Stimulated activated CD8-positive, alpha-beta memory T cell treated with anti-CD3 and anti-CD28 coated beads, Interleukin-7, amount 100 ng/mL, for 48 hours (primary cell): ENCODE data around the gene ZNF609.

Experiments
- DNase-seq, 2 donors: peaks; one replicate each; pipeline ENCODE4 v3.0.0-alpha.2; 2020; ENCODE audit warnings: low read depth in 1 of 2; ENCODE audit errors: extremely low read depth in 1 of 2

The ZNF609 gene

DNA sequence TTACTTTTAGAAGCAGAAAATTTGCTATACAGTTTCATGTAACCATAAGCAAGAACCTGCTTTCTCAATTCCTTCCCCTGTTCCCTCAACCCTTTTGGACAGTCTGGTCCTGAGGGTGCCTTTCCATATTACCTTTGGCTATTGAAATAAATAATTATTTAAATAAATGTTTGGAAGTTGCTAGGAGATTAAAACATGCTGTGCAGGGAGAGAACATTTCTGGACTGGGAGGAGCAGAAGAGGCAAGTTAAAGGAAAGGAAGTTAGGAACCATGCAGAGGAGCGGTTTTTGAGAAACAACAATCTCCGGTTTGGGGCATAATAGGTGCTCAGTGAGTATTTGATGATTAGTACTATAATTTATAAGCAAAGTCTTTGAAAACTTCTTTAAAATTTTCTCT is 41.8 kb downstream of the ZNF609 start:
- no peak for DNase-seq

DNA sequence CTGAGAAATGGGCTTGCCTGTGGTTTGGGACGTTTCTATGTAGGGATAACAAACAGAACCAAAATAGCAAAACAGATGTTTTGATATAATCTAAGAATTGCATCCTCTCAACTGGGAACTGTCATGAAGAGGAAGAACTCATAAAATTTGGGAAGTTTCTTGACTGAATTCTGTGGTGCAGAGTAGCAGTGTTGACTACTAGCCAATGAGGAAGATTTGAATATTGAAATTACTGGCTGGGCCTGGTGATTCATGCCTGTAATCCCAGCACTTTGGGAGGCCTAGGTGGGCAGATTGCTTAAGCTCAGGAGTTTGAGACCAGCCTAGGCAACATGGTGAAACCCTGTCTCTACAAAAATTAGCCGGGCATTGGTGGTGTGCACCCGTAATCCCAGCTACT is 42.2 kb downstream of the ZNF609 start:
- DNase-seq: no peak

DNA sequence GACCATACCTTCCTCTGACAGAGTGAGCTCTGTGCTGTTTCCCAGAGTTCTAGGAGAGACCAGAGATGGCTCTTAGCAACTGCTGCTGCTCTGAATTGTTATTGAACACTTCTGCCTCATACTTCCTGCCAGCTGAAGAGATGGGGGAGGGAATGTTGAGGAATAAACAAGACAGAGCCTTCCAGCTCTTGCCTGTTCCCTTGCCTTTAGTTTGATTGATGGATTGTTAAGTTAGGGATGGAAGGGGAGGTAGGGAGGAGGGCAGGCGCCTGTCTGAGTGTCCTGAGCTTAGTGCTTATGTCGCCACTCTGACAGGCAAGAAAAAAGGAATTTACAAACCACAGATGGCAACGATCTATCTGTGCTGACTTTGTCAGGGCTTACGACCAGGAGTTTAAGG is 42.8 kb downstream of the ZNF609 start:
- no peak for DNase-seq

DNA sequence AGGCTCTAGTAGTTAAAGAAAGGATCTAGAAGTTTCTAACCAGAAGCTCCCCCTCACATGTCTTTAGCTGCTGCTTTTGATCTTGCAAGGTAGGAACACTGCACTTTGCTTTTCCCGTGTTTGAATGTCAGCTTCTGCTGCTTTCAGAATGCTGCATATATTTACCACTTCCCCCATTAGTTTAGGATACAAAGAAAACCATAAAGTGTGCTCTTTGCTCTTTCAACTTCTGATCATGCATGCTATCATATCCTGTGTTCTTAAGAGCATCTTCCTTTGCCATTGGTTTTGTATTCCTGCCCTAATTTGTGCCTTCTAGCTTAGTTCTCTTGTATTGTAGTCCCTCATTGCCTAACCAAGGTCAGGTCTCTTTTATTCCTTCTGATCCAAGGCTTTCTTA is 43.3 kb downstream of the ZNF609 start:
- DNase-seq: no peak

DNA sequence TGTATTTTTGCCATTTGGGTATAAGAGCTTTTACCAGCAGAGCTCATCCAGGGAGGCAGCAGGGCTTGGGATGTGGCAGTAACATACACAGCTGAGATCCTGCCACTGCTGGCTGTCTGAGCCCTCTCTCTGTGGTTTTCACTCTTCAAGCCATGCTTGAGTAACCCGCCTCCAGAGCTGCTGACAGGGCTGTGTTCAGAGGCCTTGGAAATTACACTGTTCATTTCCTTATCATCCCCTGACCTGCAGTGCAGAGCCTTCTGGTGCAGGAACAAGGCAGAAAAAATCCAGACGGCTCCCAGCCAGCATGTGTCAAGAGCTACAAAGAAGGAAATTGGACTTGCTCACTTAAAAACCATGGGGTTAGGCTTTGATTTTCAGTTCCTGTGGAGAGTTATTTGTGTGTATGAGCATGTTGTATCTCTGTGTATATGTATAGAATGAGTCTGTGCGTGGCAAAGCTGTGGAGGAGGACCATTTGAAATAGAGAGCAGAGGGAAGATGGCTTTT is 47.0 kb downstream of the ZNF609 start:
- peak; percentile 3 to 44 for DNase-seq

DNA sequence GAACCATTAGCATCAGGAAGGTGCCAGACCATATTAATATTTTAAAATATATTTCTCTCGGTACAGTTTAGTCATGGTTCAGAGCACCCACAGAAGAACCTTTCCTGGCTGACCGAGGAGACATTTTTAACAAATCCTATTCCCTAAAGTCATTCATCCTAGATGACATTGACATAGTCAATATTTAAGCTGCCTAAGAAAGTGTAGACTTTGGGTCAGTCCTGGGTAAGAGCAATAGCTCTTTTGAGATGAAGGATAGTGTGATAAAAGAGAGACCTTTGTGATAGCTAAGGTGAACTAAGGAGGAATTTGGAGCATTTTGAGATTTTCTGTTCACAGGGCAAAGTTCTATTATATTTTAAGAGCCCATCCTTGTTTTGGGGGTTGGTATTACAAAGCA is 47.5 kb downstream of the ZNF609 start:
- no peak for DNase-seq

DNA sequence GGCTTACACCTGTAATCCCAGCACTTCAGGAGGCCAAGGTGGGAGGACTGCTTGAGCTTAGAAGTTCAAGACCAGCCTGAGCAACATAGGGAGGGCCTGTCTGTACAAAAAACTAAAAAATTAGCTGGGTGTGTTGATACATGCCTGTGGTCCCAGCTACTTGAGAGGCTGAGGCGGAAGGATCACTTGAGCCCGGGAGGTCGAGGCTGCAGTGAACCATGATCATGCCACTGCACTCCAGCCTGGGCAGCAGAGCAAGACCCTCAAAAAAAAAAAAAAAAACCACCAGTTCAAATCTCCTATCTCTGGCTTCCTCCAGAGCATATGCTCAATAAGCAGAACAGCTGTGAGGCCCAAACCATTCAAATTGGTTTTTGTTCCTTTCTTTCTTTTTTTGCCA is 53.4 kb downstream of the ZNF609 start:
- DNase-seq: no peak

DNA sequence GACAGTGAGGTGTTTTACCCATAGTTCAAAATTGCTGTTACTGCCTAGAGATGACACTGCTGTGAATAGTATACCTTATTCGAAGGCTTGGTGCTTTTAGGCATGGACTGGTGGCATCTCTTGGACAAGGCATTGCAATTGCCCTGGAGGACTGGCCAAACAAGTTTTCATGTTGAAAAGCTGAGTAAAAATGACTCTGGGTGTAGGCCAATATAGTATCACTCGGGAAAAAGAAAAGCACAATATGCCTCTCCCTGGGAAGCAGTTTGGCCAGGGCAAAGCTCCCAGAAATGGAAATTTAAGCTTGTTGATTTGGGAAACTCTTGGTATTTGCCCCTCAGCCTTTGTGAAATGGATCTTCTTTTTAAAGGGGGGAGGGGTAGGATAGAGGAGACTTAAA is 54.8 kb downstream of the ZNF609 start:
- DNase-seq: no peak

DNA sequence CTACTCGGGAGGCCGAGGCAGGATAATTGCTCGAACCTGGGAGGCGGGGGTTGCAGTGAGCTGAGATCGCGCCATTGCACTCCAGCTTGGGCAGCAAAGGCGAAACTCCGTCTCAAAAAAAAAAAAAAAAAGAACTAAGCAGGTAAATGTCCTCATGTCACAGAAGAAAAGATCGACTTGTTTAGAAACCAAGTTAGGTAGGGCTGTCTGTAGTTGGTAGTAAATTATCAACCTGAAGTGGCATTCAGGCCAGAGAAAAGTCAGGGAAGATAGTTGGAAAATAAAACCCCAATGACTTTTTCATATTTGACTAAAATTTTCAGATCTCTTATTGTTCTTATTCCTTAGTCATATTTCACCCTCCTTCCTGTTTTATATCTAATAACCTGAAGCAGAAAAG is 55.4 kb downstream of the ZNF609 start:
- DNase-seq: no peak

DNA sequence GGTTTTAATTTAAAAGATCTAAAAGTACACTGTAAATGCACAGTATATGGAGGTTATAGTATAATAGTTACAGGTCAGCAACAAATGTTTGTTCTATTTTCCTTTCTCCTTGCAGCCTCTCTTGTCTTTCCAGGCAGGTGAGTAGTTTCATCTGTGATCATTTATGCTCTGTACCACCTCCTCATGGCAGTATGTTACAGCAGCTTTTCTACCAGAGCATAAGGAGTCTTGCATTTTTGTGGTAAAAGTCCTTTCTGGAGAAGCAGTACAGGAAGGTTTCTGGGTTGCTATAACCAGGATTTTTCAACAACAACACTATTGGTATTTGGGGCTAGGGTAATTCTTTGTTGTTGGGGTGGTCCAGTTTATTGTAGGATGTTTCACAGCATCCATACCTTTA is 59.5 kb downstream of the ZNF609 start:
- no peak for DNase-seq

DNA sequence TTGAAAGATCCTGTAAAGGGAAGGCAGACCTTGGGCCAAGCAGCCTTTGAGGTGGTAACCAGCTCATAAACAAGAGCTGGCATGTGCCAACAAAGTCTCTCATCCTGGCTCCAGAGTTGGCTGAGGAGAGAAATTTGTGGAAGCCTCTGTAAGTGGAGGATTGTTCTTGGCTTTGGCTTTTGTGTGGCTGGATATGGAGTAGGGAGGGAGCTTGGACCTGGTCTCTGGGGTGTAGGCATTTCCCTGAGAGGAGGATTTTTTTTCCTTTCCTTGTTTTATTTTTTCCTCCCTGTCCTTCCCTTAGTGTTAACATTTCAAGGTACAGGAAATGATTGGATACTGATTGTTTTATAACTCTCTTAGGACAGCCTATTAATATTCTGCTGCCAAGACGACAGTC is 60.8 kb downstream of the ZNF609 start:
- no peak for DNase-seq

DNA sequence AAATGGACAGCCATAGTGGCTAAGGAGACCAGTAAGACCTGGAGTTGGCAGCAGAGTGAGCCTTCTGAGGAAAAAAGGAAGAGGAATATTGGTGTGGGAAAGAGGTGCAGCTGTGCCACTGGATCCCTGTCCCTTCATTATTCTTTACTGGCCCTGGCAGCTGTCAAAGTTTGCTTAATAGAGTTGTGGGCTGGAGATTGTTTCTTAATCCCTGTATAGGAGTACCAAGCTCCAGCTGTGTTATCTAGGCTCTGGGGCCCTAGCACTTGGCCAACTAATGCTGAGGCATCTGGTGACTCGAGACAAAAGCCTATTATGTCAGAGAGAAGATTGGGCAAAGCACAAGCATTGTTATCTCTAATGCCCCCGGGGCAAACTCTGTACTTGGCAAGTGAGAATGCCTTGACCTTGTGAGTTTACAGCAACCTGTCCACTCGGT is 61.4 kb downstream of the ZNF609 start:
- no peak for DNase-seq

DNA sequence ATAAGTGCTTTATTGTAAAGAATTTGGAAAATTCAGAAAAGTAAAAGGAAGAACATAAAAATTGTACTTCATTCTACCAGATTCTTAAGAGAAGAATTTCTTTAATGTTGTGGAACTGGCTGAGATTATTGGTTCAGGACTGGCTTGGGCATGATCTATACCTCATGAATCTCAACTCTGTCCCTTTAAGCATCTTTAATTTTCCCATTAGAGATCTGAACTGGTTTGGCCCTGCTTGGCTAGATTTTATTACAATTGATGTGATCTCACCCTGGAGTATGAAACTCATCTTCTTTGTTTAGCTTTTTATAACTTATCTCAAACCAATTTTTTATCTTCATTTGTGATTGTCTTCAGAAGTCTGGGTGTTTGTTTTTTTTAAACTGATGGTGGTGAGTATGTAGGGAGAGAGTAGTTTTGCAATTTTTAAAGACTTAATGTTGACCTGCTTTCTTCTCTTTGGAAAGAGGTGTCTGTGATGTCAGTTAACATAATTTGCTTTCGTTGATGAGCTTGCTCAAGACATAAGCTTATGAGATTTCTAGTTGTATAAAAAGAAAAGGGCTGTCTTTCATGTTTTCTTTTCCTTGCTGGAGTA is 61.9 kb downstream of the ZNF609 start:
- DNase-seq: no peak

DNA sequence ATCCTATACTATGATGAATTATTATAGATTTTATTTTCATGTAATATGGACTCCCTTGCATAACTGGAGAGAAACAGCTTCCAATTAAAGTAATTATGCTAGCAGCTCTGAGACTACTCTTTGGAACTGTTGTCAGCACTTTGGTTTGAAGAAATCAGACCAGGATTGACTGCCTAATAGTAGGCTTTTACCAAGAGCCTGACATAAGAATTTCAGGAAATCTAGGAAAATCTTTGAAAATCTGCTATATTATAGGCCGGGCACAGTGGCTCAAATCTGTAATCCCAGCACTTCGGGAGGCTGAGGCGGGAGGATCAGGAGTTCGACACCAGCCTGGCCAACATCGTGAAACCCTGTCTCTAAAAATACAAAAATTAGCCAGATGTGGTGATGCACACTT is 62.9 kb downstream of the ZNF609 start:
- DNase-seq: no peak

DNA sequence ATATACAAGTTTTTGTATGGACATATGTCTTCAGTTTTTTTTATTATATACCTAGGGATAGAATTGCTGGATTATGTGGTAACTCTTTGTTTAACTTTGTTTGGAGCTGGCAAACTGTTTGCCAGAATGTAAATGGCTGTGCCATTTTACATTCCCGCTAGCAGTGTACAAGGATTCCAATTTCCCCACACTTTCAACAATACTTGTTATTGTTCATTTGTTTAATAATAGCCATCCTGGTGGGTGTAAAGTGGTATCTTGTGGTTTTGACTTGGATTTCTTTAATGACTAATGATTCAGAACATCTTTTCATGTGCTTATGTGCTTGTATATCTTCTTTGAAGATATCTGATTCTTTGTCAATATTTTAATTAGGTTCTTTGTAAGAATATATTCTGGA is 64.4 kb downstream of the ZNF609 start:
- DNase-seq: no peak

DNA sequence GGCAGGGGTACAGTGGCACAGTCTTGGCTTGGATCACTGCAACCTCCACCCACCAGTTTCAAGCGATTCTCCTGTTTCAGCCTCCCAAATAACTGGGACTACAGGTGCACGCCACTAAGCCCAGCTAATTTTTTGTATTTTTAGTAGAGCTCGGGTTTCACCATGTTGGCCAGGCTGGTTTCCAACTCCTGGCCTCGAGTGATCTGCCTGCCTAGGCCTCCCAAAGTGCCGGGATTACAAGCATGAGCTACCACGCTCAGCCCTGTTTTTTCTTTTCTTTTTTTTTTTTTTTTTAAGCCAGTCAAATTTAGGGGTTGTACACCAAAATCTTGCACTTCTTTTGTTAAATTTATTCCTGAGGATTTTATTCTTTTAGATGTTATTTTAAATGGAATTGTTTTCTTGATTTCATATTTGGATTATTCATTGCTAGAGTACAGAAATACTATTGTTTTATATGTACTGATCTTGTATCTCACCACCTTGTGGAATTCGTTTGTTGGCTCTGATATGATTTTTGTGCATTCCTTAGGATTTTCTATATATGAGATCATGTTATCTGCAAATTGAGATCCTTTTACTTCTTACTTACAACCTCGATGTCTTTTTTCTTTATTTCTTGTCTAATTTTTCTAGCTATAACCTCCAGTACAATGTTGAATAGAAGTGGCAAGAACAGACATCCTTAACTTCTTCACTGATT is 65.6 kb downstream of the ZNF609 start:
- no peak for DNase-seq

DNA sequence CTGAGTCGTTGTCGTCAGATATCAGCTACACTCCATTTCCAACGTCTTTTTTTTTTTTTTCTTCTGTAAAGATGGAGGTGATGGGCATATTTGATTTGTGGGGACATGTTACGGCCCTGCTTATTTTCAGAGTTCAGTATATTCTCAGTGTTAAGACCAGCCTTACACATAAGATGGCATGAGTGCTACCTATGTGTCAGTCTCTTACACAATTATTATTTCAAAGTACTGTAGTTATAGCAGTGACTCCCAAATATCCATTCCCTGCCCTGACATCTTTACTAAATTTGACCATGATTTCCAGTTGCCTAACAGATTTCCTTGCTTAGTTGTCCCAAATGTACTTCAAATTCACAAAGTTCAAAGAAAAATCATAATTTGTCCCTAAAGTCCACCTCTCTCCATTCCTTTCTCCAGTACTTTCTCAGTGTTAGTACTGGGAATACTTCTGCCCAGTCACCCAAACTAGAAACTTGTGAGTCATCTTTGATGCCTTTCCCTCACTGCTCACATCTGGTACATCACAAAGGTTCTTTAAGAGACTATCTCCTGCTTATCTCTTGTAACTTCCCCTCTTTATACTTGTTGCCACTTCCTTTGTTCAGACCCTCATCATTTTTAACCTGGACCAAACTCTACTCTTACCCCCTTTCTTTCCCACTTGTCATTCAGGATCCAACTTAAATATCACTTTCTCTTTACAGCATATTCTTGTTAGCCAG is 67.0 kb downstream of the ZNF609 start:
- DNase-seq: no peak

DNA sequence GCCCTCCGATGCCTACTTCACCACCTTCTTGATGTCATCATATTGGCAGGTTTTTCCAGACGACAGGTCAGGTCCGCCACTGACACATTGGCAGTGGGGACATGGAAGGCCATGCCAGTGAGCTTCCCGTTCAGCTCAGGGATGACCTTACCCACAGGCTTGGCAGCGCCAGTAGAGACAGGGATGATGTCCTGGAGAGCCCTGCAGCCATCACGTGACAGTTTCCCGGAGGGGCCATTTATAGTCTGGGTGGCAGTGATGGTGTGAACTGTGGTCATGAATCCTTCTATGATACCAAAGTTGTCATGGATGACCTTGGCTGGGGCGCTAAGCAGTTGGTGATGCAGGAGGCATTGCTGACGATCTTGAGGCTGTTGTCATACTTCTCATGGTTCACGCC is 68.5 kb downstream of the ZNF609 start:
- DNase-seq: no peak

DNA sequence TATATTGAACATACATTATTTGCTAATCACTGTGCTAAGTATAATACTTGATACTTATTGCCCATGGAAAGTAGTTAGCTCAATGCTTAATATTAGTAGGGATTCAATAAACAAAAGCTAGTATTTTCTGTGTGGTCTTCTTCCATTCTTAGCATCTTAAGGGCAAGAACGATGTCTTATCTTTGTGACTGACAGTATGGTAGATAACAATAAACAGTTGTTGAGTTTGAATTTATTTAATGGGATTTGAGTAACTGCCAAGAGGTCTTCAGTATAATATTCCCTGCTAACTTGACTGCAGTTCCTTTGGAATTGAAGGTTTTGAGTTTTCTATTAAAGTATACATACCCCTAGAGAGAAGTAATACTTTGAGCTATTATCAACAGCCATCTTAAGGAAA is 70.1 kb downstream of the ZNF609 start:
- no peak for DNase-seq

DNA sequence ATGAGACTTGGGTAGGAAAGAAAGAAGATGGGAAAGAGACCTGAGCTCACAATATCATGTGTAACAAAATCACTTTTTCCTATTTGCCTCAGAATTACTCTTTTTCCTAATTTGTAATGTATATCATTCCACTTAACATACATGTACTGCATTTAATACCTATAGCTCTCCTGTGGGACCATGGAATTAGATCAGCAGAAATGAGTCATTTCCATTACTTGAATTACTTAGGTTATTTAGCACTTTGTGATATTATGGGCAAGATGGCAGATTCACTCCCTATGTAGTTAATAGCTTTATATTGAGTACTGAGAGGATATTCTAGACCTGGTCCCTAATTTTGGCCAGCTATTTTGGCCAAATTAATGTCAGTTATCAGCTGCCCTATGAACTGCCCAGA is 70.5 kb downstream of the ZNF609 start:
- DNase-seq: no peak

DNA sequence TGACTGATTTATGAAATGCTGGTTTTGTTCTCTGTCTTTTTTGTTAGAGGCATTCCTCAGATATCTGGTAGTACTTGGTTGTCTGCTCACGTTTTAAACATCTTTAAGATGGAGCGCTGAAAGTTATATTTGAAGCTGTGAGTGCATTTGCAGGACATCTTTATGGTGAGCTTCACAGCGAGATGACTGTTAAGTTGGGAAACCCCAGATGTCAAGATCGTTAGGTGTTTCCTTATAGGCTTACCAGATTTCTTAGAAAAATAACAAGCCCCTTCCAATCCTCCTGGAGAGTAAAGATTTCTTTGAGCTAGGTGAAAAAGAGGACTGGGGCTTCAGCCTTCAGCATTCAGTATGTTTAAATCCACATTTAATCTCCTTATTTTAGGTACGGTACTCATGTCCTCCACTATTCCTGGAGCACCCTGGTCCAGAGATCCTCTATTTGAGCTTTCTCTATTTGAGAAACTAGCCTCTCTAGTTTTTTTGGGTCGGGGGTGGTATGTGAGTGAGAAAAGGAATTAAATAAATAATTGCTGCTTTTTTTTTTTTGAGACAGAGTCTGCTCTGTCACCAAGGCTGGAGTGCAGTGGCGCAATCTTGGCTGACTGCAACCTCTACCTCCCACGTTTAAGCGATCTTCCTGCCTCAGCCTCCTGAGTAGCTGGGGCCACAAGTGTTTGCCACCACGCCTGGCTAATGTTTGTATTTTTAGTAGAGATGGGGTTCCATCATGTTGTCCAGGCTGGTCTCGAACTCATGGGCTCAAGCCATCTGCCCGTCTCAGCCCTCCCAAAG is 72.3 kb downstream of the ZNF609 start:
- DNase-seq: peak in 1 of 2 donors; percentile 24
